Umbilical cord (tissue), 2 donors: ENCODE measurements around the gene SLC4A4. TPM values are rescaled to one million over a fixed set of nuclear protein-coding genes. Genes with fewer than 3 reads are reported as not detected.

Experiments used
- DNase-seq: peaks from one replicate; pipeline ENCODE4 v3.0.0-alpha.2; 2015; ENCODE audit warnings: low spot score
- total RNA-seq: library from RNA; depleted of rRNA; stranded (reverse); fragments of >200 nt; gene quantifications from one replicate; pipeline ENCODE4 v1.2.3, GENCODE V29; 2014; ENCODE audit warnings: low replicate concordance; ENCODE audit not compliant: insufficient read depth

The SLC4A4 gene
- 4.3 TPM for total RNA-seq

DNA sequence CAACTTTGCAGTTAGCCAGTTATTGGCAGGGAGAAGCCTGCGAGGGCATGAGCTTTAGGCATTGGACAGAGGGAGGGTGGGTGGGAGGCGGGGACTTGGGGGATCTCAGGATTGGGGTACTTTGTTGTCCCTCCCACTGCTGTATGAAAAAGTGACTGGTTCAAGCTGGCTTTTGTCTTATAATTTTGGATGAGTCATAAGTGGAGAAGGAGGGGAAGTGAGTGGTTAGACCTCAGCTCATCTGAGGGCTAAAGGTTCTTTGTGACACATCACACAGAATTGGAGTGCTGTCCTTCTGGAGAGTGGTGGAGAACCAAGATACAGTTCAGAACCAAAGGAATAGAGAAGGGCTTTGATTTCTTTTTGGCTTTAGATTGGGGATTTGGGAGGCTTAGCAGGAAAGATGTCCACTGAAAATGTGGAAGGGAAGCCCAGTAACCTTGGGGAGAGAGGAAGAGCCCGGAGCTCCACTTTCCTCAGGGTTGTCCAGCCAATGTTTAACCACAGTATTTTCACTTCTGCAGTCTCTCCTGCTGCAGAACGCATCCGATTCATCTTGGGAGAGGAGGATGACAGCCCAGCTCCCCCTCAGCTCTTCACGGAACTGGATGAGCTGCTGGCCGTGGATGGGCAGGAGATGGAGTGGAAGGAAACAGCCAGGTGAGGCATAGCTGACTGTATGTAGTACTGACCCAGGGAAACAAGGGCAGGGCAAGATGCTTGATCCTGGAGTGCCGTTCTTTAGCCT, at the start of gene SLC4A4:
SLC4A4 (plus strand) TSS at position 175 of the 748 bp plus-strand sequence.
- no peak for DNase-seq

DNA sequence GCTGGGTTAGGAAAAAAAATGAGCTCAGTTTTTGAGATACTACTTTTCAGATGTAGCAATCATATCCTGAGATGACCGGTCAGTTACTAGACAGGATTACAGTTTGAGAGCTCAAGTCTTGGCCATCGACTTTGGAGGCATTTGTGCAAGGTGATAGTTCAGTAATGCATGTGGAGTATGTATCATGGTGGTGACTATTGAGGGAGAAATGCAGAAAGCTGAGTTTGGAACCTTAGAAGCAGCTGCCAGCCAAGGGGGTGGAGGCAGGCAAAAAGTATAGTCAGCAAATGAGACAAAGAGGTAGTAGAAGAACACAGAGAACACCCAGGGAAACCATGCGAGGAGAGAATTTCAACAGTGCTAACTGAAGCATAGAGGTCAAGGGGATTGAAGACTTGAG, 48.7 kb upstream of the SLC4A4 start:
- DNase-seq = no peak

DNA sequence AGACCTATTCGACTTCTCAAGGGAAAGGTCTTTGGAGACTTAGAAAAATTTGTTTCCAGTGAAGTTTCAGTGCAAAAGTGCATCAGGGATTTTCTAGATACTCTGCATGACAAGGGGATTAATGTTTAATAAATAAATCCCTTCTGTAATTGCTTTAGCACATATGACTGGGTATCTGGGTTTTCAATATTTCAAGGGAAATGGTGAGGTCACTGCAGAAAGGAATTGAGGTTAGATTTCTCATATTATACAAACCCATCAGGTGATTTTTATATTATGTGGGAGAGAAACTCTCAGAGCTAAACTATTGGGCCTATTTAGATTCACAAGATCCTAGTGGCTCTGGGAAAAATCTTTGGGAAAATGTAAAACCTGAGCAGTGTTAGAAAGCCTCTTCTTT, 48.3 kb upstream of the SLC4A4 start:
- no peak for DNase-seq

DNA sequence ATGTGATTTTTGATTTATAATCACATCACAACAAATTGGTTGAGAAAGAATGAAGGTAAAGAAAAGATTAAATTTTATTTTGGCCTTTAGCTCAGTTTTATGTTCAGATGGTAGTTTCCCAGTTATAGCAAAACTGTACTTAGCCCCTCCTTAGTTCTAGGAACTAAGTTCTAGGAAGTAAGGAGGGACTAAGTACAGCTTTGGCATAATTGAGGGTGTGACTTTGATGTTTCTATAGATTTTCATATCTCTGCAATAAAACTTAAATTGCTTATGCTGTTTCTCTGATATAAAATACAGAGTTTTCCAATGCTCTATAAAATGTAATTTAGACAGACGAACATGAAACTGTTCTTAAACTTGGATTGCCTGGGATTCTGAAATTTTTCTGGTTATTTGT, 46.6 kb upstream of the SLC4A4 start:
- no peak for DNase-seq

DNA sequence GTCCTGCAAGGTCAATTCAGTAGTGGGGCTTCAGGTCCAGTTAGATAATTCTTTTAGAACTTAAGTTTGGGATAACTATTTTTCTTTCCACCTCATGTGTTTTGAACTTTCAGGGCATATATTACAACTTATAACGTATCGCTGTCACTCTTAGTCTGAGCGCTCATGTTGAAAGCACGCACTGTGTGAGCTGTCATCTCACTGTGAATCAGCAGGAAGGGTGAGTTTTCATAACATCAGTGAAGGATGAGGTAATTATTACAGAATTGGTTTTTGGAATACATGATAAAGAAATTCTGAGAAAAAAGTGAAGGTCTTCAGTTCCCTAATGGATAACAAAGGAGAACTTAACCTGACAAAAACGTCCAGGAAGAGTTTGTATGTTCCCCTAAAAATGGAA, 45.1 kb upstream of the SLC4A4 start:
- DNase-seq = no peak

DNA sequence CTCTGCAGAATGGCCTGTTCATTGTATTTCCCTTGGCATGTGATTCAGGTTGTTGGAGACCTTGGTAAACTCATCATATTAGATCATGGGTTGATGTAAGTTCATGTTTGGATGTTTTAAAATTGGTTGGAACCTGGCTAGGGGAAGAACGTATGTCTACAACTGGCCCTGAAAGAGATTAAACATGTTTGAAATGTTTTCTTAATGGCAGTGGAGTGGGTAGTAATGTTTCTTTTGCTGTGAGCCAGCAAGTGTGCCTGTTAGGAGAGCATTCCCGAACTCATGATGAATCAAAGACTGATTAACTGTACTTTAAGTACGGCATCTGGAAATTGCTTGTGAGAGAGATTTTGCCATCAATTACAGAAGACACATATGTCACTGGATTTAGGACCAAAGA, 44.5 kb upstream of the SLC4A4 start:
- DNase-seq = peak; percentile 34

DNA sequence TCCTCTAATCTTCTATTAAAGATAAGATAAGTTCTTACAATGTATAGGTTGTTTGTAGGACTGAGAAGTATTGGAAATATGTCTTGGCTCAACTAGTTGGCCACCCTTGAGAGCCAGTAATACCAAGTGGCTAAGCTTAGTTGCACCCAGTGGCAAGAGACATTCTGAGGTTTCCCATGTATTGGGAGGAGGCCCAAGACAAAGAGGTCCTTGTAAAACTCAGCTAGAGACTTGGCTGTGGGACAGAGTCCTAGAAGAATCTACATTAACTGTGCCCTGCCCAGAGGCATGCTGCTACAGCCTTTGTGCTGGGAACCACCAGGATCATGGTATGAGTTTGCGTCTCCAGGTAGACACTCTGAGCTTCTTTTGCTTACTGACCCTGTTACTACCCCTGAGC, 41.9 kb upstream of the SLC4A4 start:
- no peak for DNase-seq

DNA sequence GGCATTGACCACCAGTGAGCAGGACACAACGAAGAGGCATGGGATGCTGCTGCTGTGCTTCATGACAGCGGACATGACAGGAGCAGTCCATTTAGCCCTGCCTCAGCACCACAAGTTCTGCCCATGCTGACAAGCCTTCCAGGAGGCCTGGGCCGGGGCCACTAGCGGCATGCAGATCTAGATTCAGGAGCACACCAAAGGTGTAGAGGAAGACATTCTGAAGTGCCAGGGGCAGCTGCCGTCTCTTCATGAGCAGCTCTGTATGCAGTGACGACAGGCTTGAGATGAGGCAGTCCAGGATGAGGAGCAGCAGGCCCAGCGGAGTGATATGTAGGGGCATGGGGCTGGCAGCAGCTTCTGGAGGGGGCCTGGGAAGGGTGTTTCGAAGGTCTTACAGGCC, 38.5 kb upstream of the SLC4A4 start:
- no peak for DNase-seq

DNA sequence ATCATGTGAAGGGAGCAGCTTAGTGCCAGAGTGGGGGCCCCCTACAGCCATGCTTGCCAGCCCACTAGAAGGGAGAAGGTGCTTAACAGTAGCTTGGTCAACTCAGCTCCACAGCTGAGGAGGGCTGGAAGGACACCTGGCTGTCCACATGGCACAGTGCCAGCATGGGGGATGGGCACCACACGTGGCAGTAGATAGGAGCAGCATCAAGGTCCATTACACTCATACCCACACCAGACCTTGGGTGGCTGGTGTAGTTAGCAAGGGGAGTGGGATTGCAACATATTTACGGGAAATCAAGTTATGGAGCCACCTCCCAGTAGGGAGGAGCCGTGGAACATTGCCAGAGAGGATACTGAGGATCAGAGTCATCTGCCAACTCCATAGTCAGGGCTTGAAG, 37.9 kb upstream of the SLC4A4 start:
- no peak for DNase-seq

DNA sequence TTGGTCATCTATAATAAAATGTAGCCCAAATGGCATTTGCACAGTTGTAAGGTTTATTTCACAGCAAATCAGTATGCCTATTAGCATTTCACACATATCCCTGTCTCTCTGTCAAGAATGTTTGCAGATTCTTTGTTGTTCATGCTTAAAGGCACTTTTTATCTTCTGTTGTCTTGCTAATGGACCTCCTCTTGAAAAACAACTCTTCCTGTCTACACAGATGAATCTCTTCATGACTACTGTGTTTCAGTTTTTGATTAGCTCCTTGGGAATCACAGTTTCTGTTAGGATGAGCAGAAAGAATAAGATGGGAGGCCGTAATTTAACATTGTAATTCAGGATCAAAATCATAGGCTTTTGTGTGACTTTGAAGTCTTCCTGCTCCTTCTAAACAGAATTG, 35.5 kb upstream of the SLC4A4 start:
- no peak for DNase-seq

DNA sequence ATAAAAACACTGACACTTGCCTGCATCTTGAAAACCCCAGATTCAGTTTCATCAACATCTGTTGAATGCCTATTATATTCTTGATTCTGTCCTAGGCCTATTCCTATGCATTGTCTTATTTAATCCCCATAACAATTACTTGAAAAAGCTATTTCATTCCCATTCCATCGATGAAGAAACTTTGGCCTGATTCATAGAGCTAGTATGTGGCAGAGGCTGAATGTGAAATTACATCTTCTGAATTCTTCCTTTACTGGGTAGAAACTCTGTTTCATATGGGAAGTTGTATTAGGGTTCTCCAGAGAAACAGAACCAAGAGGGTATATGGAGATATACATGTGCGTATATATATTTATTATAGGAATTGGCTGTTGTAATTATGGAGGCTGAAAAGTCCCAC, 35.0 kb upstream of the SLC4A4 start:
- DNase-seq = no peak

DNA sequence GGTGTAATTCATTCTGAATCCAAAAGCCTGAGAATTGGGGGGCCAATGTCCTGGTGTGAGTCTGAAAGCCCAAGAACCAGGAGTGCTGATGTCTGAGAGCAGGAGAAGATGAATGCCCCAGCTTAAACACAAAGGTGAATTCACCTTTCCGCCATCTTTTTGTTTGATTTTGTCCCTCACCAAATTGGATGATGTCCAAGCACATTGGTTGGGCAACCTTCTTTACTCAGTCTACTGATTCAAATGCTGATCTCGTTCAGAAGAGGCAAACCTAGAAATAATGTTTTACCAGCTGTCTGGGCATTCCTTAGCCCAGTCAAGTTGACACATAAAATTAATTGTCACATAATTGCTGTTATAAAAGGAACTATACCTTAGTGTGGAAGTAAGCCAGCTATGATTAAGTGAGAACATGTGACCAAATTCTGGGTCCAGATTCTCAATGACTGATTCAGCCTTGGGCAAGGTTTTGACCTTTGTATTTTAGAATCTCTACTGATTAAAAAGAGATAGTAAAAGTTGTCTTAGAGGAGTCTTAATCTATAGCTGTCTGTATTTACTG, 34.5 kb upstream of the SLC4A4 start:
- no peak for DNase-seq

DNA sequence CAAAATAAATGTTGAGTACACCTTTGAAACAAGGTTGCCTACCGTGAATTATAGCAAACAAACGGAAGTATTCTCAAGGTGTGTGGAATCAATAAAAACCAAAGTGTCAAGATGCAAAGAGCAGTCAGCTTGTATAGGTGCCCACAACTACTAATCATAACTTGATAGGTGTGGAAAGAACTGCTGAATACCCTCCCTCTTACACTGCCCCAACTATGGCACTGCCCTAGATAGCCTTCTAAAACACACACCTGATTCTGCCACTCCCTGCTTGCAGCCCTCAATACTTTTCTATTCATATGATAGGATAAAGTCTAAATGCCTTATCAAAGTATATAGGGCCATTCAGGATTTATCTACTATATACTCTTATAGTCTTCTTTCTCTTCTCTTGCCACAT, 31.1 kb upstream of the SLC4A4 start:
- no peak for DNase-seq

DNA sequence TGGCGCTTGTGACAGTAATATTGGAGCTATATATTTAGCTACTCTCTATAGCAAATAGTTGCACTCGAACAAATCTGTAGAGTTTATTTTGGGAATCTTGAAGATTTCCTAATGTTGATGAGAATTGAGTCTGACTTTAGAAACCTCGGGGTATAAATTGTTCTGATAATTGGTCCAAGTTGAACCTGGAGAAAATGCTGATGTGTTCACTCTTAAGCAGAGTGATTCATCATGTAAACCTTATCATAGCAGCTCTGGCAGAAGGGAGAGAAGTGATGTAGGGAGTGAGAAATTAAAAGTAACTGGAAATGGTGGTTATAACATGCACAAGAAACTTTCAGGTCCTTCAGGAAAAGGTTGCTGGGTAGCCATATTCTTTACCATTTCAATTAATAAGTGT, 16.4 kb upstream of the SLC4A4 start:
- DNase-seq = peak; percentile 13

DNA sequence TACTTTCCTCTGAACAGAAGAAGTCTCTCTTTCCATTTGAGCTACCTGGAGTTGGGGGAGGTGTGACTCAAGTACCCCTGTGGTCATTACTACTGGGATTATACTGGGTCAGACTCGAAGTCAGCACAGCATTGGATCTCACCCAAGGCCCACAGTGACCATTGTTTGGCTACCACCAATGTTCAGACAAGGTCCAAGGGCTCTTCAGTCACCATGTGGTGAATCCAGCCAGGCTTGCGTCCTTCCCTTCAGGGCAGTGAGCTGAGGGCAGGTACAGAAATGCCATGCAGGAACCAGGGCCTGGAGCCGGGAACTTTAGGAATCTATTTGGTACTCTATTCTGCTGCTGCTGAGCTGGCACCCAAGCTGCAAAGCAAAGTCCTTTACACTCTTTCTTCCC, 5.5 kb upstream of the SLC4A4 start:
- DNase-seq = no peak

DNA sequence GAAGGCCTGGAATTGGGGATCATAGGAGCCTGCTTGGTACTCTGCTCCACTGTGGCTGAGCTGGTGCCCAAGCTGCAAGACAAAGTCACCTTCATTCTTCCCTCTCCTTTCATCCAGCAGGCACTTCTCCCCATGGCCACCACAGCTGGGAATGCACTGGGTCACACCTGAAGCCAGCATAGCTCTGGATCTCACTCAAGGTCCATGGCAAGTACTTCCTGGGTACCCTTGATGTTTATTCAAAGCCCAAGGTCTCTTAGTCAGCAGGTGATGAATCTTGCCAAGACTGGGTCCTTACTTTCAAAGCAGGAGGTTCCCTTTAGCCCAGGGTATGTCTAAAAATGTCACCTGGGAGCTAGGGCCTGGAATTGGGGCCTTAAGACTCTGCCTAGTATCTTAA, 4.9 kb upstream of the SLC4A4 start:
- no peak for DNase-seq

DNA sequence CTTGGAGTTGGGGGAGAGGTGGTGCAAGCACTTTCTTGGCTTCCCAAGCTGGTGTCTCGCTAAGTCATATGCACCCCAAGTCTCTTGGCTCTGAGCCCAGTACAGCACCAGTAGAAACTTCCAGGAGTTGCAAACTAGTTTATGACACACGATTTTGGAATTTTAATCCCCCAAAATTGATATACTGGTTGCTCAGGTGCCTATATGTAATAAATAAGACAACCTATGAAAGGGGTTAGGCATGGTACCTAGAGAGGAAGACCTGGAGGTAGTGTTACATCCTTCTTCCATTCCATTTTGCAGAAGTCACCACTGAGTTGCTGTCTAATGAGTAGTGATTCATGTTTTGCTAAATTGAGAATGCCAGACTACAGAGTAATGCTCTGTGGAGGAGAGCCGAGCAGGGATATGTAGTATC, 4.3 kb upstream of the SLC4A4 start:
- DNase-seq = no peak

DNA sequence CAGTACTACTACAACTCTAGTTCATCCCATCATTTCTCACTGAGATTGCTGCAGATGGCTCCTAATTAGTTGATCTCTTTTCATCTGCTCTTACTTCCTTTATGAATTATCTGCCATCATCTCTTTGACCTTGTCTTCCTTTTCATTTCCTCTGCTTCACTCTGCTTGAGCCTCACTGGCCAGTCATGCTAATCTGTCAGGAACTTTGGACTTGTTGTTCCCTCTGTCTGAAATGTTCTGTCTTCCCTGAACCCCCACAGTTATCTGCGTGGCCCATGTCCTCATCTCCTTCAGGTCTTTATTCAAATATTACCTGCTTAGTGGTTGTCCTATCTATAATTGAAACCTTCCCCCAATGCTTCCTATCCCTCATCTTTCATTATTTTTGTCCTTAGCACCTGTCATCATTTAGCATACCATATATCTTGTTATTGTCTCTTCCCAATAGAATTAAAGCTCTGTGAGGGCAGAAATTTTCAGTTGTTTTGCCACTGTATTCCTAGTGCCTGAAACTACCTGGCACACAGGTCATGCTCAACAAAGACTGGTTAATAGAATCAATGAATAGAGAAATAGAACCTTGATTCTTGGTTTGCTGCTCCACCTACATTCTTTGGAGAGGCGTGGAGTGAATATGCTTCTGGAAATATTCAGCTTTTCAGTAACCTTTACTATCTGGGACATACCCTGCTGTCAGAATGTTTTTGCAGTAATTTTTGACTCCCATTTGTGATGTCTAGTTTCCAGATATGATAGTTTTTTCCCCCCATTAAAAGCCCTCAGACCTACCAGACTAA, 5.0 kb downstream of the SLC4A4 start:
- no peak for DNase-seq

DNA sequence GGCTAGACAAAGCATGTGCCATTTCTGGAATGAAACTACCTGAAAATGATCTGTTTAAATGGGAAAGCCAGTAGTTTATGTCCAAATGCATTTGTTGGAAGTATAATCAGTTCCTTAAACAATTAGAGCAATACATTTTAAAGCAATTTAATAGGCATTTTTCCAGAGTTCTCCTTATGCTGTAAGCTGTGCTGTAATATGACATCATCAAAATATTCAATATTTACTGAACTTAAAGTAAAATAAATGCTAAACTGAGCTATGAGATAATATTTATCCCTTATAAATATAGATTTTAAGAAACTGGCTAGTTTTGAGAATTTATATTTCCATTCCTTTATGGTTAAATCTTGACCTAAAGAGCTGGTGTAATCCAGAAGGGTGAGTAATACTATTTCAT, 7.9 kb downstream of the SLC4A4 start:
- no peak for DNase-seq

DNA sequence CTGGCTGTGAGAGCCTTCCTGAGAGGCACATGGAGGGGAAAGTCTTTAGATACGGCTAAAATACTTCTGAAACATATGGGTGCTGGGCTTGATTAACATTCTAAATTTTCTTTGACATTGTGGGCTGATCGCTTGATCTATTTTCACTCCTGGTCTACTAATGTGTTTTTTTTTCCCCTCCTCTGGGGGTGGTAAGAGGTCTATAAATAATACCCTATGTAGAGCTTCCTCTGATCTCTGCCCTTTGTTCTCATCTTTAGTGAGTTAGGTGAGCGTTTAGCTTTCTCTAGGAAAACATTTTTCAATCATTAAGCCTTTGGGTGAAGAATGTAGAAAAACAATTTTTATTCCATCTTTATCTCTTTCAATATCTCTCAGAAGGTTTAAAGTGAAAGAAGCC, 9.8 kb downstream of the SLC4A4 start:
- DNase-seq = no peak

DNA sequence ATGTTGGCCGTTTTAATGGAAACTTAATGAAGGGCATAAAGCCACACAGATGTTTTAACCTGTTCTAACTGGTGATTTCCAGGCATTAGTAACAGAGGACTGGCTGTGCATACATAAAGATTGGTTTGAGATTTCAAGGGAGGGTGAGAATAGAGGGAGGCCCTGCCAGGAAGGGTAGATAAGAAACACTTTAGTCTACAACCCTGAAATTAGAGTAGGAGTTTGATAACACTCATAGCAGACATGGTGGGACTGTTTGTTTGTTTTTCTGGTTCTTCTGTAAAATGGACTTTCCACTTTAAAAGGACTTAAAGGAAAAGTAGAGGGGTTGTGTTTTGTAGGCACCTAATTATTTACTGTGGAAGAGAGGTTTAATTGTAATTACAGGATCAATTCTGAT, 16.2 kb downstream of the SLC4A4 start:
- no peak for DNase-seq

DNA sequence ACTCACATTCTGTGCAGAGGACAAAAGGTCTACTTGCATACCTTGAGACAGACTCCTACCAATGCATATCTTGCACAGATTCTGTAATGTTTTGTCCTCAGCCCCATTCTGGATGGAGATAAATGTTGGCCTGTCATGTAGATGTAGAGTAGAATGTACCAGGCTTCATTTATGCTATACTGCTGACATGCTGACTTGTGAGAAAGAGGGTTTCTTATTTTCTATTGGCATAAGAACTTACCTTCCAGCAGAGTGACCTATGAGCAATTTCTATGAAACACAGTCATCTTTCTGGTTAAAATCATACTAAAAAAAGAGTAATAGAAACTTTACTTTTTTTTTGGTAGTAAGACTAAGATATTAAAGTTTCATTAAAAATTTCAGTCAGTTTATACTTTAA, 17.2 kb downstream of the SLC4A4 start:
- DNase-seq = no peak
